ENCODE measurements around the gene OSGIN1.

Gene OSGIN1

DNA sequence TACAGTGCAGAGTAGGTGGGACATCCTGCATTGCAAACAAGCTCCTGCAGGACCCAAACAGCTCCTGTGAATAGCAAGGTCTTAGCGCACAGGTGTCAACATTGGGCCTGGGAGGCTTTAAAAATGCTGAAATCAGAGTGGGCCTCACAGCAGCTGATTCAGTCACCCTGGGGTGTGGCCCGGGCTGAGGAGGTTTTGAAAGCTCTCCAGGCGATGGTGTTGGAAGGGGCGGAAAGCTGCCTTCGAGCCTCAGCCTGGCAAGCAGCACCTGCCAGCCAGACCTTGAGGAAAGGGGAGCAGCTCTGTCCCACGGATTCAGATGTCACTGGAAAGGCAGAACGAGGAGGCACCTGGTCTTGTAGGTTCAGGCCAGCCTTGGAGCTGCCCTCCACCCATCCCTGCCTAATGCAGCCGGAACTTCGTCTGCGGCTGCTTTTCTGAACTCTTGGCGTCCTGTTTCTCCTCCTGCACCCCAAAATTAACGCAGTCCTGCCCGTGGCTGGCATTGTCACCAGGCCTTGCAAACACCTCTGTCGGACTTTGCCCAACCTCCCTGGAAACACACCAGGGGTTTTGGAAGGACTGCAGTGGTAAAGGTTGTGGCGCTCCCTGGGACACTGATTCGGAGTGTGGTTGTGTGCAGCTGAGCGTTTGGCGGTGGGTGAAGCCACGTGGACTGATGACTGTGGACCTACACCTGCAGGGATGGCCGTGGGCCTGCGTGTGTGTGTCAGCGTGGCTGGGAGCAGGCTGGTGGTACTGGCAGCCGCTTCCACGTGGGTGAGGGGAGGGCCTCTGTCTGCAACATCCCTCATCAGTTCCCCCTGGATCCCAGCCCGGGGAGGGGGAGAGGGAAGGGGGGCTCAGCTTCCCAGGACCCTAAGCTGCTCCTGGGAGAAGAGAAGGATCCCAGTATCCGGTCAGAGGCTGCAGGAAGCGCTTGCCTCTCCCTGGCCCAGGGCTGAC lies 18.4 kb downstream of the OSGIN1 start:
- no peak for DNase-seq (ENCODE audit: low read depth in 2 of 2)

DNA sequence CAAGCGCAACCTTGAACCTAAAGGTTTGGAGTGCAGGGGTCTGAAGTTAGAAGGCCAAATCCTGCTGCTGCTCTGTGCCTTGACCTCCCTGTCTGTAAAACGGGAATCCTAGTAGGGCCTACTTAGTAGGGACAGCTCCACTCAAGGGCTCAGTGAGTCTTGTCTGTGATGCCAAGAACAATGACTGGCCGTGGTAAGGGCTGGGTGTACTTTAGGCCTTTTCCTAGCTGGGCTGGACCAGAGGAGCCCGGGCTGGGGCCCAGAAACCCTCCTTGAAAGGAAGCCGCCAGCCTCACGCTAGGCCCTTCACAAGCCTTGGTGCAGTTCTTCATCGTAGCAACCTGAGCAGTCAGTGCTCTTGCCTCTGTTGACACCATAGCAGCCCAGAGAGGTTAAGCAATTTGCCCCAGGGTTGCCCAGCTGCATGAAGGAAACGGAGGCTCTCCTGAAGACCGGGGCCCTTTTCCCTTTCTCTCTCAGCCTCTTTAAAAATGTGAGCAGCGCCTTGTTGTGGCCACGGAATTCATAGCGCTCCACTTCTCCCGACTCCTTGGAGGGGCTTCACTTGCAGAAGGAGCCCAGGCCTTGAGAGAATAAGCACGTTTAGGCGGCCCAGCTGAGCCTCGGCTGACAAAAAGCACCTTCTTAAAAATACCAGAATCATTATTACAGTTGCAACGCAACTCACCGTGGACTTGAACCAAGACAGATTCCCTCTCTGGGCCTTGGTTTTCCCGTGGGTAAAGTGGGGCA lies 19.4 kb downstream of the OSGIN1 start:
- no peak for DNase-seq (ENCODE audit: low read depth in 2 of 2)

DNA sequence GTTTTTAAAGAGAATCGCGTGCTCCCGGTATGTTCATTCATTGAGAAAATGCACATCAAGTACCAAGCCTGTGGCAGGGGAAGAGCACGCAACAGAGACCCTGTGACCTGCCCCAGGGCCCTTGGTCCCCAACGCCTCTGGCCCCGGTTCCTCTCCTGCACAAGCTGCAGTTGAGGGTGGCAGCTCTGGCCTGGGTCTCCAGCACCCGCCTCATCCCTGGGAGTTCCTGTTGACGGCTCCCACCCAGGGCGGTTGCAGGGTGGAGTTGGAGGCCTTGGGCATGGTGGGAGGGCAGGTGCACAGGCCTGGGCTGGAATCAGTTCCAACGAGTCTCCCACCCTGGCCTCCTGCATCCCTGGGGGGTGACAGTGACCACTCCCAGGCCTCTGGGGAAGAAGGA lies 20.0 kb downstream of the OSGIN1 start:
- no peak for DNase-seq (ENCODE audit: low read depth in 2 of 2)

DNA sequence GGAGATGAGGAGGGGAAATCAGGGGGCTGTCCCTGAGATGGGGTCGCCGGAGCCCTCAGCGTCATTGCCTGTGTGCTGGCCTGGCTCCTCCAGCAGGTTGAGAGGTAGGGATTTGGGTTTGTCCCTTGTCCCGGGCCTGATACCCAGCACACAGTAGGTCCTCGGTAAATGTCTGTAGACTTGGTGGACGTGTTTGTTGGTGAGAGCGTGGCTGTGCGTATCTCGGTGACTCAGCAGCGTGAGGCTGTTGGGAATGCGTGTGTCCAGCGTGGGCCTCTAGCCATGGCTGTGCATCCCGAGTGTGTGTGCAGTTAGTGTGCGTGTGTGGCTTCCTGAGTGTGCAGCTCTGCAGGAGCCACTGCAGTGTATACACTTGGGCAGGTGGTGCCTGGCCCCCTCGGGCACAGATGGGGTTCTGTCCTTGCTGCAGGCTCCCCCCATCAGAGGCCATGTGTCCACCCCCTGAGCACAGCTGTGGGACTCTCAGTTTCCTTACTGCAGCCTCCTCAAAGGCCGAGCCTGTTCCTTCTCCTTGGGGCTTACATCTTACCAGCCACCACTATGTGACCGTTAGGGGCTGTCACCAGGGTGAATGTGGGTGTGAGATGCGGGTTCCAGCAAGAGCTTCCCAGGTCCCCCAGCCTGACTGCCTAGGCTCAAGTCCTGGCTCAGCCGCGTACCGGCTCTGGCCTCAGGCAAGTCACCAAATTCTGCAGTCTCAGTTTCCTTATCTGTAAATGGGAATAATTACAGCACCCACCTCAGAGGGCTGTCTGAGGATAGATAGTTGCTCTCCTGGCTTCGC lies 20.7 kb downstream of the OSGIN1 start:
- no peak for DNase-seq (ENCODE audit: low read depth in 2 of 2)

DNA sequence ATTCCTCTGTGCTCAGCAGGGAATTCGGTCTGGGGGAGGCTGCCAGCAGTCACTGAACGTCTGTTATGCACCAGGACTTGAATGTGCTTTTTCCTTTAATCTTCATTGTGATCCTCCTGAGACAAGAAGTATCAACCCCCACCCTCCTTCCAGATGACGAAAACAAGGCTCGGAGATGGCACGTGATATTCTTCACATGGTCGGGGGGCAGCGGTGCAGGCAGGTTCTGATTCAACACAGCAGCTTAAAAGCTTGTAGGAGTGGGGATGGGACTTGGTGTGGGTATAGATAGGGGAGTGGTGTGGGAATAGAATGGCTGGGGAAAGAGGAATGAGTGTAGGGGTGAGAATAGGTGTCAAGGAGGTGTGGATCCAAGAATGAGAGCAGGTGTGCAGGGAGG lies 21.4 kb downstream of the OSGIN1 start:
- no peak for DNase-seq (ENCODE audit: low read depth in 2 of 2)

DNA sequence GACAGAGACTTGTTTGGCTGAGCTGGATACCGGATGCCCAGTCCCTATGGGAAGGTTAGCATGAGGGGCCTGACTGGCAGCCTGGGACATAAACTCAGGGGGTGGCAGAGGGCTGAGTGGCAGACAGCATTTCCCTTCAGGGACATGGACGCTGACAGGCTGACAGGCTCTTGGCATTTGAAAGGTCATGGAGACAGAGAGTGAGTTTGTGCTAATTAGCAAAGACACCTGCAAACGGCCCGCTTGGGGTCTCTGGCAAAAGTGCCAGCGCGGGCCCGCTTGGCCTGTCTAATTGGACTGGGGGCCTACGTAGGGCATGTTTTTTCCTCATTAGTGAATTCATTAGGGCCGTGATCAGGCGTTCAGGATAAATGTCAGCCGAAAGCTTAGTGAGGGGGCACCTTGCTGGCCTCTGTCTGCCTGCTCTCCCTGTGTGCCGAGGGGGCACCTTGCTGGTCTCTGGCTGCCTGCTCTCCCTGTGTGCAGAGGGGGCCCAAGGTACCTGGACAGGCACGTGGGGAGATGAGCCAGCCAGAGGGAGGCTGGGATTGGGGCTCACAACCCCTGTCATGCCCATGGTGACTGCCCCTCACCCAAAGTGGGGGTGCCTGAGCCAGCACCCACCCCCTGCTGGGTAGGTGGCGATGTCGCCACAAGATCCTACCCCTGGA lies 22.7 kb downstream of the OSGIN1 start:
- DNase-seq (ENCODE audit: low read depth in 2 of 2) = no peak

DNA sequence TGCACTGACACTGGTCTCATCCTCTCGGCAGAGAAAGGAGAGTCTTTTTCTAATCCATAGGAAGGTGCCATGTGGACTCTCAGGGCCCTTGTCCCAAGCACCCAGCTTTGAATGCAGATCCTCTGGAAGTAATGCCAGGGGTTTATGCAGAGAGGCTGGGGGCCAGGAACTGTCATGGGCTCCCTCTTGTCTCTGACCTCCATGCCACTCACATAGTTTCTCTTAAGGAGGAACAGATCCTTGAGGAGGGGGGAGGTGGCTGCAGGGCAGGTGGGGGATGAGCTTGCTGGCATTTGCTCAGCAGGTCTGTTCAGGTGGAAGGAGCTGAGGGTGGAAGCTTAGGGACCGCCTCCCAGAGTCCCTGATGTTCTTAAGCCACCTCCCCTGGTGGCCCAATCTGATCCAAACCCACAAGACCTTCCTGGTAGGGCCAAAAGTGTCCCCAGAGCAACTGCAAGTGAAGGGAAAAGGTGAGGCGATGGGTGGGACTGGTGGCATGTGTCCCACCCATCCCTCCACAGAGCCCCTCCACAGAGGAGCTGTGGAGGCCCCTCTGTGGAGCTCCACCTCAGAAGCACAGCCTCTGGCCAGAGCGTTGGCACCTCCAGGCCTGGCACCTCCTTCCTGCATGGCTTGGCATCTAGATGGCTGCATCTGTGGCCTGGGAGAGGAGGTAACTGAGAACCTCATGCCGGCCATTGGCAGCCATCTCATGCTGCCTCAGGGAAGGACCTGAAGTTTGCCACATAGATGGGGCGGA lies 24.2 kb downstream of the OSGIN1 start:
- no peak for DNase-seq (ENCODE audit: low read depth in 2 of 2)

DNA sequence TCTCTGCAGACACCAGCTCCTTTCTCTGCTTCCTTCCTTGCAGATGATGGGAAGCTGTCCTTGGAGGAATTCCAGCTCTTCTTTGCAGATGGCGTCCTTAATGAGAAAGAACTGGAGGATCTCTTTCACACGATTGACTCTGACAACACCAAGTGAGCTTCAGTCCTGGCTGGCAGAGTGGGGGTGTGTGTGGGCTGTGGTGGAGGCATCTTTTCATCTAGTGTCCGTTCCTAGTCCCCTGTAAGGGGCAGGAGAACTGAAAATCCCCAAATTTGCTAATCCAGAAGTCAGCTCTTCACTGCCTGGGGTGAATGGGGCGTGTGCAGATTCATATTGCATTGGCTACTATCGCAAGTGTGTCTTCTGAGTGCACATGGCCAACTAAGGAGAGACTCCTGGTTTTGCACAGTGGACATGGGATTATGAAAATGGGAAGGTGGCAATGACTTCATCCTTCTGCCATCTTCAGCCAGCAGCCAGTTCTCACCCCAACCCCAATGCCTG lies 25.4 kb downstream of the OSGIN1 start:
- no peak for DNase-seq (ENCODE audit: low read depth in 2 of 2)

DNA sequence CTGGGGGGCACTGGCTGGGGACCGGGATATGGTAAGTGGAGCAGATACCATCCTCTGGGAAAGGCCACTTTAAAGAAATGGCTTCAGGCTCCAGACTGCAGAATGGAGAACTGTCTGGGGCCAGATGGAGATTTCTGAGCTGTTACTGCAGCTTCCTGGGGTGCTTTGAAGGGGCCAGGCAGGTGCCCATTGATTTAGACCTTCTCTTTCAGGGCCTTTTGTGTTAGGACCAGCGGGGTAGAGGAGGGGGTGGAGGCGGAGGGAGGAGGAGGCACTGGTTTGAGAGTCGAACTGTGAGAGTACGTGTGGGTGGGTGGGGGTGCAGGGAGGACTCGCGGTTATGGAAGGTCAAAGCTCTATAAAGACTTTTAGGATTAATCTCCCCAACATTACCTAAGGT lies 26.4 kb downstream of the OSGIN1 start:
- no peak for DNase-seq (ENCODE audit: low read depth in 2 of 2)

DNA sequence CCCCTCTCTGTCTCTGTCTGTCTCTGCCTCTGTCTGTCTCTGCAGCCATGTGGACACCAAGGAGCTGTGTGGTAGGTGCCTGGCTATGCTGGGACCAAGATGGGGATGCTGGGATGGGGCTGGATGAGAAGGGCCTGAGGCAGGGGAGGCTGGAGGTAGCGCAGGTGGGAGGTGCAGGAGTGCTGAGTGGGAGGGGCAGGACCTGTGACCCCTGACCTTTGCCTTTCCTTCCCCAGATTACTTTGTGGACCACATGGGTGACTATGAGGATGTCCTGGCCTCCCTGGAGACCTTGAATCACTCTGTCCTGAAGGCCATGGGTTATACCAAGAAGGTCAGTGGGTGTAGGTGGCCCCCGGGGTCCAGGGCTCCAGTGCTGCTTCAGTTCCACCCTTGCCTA lies 27.8 kb downstream of the OSGIN1 start:
- no peak for DNase-seq (ENCODE audit: low read depth in 2 of 2)

DNA sequence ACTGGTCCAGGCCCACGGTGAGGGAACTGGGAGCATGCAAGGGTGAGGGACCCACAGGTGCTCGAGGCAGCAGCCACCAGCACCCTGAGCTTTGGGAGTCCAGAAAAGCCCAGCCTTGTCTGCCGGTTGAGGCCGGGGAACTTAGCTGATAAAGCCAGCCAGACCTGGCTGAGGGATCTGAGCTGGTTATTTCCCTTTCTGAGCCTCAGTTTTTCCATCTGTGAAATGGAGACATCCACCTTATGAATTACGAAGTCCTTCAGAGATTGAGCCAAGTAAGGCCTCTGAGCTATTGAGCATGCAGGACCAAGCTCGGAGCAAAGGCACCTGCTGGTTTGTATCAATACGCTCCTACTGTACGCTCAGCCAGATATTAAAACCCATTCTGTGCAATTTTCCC lies 28.8 kb downstream of the OSGIN1 start:
- no peak for DNase-seq (ENCODE audit: low read depth in 2 of 2)

DNA sequence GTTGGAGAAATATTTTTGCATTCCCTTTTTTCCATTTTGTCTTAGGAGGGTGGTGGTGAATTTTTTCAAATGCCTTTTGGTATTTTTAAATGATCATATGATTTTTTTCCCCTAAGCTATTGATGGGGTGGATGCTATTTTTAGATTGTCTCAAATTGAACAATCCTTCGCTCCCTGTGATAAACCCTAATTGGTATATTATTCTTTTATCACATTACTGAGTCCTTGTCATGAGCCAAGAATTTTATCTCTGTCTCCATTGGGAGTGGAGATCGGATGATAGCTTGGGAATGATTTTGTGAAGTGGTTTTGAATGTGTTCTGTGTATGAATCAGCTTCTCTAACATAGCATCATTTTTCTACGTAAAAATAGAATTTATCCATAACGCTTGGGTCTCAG lies 30.5 kb downstream of the OSGIN1 start:
- DNase-seq (ENCODE audit: low read depth in 2 of 2) = no peak

DNA sequence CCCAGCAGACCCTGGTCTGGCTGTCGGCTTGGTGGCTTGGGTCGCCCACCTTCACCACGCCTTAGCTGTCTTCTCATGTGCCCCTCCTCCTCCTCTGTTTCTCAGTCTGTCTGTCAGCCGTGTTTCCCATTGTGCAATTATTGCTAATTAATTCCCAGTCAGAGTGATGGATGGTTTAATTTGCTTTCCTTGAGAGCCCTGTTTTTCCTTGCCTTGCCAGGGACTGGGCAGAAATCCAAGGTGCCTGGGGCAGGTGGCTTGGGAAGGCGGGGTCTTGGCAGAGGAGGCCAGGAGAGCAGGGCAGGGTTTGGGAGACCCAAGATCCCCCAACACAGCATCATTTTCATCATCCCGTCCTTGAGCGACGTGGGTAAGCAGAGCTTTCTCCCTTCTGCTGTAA lies 36.3 kb downstream of the OSGIN1 start:
- DNase-seq (ENCODE audit: low read depth in 2 of 2) = no peak

DNA sequence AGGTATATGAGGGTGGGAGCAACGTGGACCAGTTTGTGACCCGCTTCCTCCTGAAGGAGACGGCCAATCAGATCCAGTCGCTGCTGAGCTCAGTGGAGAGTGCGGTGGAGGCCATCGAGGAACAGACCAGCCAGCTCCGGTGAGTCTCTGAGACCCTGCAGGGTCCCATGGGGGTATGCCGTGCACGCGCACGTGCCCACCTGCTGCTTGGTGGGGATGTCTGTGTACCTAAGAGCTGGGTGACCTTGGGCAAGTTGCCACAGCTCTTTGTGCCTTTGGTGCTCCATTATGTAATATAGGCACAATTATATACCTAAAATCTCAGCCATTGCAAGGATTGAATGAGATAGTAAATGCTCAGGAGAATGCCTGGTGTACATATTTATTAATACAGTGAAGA lies 37.5 kb downstream of the OSGIN1 start:
- DNase-seq (ENCODE audit: low read depth in 2 of 2) = no peak

DNA sequence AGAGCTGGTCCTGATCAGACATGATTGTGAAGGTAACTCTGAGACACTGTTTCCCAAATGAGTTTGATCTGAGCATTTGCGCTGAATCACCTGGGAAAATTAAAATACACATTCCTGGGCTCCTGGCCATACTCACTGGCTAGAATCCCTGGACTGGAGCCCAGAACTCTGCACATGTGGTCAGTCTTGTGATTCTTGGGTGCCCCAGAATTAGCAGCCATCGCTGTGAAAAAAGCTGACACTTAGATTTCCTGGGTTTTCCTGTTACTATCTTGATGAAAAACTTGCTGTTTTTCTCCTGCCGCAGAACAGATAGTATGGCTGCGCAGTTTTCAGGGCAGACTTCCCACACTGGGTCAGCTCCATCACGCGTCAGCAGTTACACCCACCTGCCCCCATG lies 39.6 kb downstream of the OSGIN1 start:
- no peak for DNase-seq (ENCODE audit: low read depth in 2 of 2)

DNA sequence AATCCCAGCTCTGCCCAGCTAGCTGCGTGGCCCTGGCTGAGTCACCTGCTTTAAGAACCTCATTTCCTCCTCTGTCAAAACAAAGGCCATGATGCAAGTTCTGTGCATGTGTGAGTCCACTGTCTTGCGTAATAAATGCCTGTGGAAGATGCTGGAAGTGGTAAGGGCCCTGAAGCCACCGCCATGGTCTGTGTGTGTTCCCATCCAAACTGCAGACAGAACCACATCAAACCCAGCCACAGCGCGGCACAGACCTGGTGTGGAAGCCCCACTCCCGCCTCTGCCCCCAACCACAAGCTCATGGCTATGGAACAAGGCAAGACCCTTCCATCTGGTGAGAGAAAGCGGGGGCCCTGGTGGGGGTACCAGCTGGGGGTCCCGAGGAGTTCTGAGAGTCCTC lies 41.0 kb downstream of the OSGIN1 start:
- DNase-seq (ENCODE audit: low read depth in 2 of 2) = no peak

DNA sequence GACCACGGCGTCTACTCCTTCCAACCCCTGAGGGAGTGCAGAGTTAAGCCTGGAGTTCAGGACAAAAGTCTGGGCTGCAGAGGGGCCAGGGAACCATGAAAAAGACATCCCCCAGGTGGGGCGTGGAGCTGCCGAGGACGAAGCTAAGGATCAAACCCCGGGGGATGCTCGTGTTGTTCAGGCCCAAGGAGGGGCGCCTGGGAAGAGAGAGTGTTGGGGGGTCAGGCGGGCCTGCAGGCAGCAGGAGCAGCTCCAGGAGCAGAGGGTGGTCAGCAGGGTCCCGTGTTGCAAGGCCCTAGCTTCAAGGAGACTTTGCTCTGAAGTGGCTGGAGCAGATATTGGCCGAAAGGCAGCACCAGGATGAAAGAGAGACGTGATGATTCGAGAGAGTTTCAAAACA lies 41.7 kb downstream of the OSGIN1 start:
- DNase-seq (ENCODE audit: low read depth in 2 of 2) = no peak

DNA sequence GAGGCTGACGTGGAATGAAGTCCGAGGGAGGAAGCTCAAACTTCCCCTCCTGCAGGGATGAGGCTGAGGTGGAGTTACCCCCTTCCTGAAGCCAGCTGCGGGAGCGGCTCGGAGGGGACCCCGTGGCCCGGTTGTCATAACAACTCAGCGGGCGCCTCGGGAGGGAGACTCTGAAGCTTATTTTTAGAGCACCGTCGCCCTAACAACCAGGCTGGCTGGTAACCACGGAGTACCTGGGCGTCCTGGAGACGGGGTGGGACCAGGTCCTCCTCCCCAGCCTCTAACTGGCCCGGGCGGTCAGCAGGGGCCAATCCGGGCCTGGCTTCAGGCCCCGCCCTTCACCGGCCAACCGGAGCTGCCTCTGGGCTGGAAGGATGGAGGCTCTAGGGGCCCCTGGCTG lies 42.7 kb downstream of the OSGIN1 start:
- no peak for DNase-seq (ENCODE audit: low read depth in 2 of 2)

DNA sequence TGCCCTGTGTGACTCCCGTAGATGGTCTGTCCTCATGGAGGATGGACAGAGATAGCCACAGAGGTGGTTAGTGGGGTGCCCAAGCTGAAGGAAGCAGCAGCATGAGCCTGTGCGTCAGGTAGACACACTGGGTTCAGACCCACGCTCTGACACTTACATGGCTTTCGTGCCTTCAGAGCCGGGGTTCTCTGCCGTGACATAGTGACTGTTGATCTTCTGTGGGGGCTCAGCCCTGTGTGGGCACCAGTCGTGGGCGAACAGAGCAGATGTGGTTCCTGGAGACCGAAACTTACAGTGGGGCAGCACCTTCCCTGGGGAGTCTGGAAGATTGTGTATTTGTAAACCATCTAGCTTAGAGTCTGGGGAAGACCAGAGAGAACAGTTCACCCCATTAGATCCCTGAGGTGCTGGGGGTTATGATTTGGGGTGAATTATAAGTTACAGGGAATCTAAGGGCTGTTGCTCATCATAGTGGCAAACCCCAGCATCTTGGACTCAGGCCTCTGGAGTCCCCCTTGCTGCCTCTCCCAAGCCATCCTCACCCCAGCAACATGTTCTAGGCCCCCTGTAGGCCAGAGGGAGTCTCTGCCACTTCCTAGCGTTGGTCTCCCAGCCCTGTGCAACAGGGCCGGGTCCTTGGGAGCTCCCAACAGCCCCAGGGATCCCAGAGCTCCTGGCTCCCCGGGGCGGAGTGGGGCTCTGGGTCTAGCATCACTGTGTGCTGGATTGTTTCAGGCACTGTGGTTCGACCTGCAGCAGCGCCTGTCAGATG lies 43.6 kb downstream of the OSGIN1 start:
- no peak for DNase-seq (ENCODE audit: low read depth in 2 of 2)

DNA sequence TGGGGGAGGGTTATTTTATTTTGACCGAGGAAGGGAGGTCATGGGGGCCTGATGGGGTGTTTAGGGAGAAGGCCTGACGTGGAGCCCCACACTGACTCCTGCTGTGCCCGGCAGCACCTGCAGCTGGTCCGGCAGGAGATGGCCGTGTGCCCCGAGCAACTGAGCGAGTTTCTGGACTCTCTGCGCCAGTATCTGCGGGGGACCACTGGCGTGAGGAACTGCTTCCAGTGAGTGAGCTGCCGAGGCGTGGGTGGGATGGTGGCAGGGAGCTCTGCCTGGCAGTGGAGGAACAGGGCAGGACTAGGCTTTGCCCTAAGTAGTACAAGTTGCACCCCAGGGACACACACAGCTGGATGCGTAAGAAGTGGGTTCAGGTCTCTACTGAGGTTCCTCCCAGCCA lies 45.1 kb downstream of the OSGIN1 start:
- no peak for DNase-seq (ENCODE audit: low read depth in 2 of 2)

All from stimulated activated CD4-positive, alpha-beta T cell treated with anti-CD3 and anti-CD28 coated beads, Interleukin-1b, Interleukin-23, amount 100 ng/mL, for 4 hours (primary cell).